AG09309 (cell line): ENCODE results near the gene SMYD1.

Experiments
- DNase-seq: peaks from one replicate; pipeline ENCODE4 v3.0.0-alpha.2; 2010; ENCODE audit warnings: low read depth
- H3K4me3 ChIP-seq: 2 replicates; pipeline ENCODE4 v1.5.1; 2011; ENCODE audit warnings: mild to moderate bottlenecking, low read depth, low read length, moderate library complexity; ENCODE audit not compliant: control insufficient read depth
- CTCF ChIP-seq: IDR thresholded peaks from 2 replicates; pipeline ENCODE4 v1.5.1; 2011; ENCODE audit warnings: mild to moderate bottlenecking, low read depth, low read length, inconsistent platforms; ENCODE audit not compliant: insufficient read depth, control insufficient read depth; ENCODE audit errors: missing control alignments

SMYD1 gene

GRCh38 chr2:88099798-88100488 lies 32.3 kb downstream of the SMYD1 start:
- no peak for DNase-seq
- no peak overlapping the region for H3K4me3 ChIP-seq
- TF ChIP-seq CTCF = no peak

- DNase-seq = no peak
- no peak overlapping the region for H3K4me3 ChIP-seq
- TF ChIP-seq CTCF = no peak
These were observed 32.8 kb downstream of the SMYD1 start for GRCh38 chr2:88100489-88100858.

DNA sequence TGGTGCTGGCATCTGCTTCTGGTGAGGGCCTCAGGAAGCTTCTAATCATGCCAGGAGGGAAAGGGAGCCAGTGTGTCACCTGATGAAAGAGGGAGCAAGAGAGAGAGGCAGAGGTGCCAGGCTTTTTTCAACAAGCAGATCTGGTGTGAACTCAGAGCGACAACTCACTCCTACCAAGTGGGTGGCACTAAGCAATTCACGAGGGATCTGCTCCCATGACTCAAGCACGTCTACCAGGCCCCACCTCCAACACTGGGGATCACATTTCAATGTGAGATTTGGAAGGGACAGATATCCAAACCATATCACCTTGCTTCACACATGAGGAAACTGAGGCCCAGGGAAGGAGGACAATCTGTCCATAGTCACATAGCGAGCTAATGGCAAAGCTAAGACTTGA lies 41.2 kb downstream of the SMYD1 start:
- TF ChIP-seq CTCF = no peak
- no peak for DNase-seq
- no peak overlapping the region for H3K4me3 ChIP-seq

- TF ChIP-seq CTCF = no peak
- no peak for DNase-seq
These were observed 43.2 kb downstream of the SMYD1 start for GRCh38 chr2:88110830-88111229.

DNA sequence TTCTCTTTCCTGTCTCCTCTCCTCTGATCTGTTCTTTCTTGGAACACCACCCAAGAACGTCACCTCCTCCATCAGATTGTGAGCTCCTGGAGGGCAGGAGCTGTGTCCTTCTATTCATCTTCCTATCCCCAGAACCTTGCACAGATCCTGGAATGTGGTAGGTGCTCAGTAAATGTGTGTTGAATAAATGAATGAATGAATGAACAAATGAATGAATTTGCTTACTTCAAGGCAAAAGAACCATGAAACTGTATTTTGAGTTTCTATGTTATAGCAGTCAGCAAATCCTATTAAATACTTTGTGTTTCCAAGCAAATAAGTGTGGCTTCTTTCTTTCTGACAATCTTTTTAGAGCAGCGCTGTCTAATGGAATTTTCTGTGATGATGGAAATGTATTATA lies 45.4 kb downstream of the SMYD1 start:
- no peak for TF ChIP-seq CTCF
- no peak for DNase-seq
- no peak overlapping the region for H3K4me3 ChIP-seq

More at GRCh38 chr2:88110830-88111229, 43.2 kb downstream of the SMYD1 start:
- H3K4me3 ChIP-seq = no peak overlapping the region

- TF ChIP-seq CTCF = no peak
- no peak overlapping the region for H3K4me3 ChIP-seq
- no peak for DNase-seq
These were observed 47.3 kb downstream of the SMYD1 start for GRCh38 chr2:88114889-88115288.
